Amniotic stem cell (primary cell): Measurements from ENCODE around the gene BLOC1S4.

Experiments used
- DNase-seq: peaks from one replicate; lab custom pipeline; 2025; lab: John Stamatoyannopoulos, UW

The BLOC1S4 gene

DNA sequence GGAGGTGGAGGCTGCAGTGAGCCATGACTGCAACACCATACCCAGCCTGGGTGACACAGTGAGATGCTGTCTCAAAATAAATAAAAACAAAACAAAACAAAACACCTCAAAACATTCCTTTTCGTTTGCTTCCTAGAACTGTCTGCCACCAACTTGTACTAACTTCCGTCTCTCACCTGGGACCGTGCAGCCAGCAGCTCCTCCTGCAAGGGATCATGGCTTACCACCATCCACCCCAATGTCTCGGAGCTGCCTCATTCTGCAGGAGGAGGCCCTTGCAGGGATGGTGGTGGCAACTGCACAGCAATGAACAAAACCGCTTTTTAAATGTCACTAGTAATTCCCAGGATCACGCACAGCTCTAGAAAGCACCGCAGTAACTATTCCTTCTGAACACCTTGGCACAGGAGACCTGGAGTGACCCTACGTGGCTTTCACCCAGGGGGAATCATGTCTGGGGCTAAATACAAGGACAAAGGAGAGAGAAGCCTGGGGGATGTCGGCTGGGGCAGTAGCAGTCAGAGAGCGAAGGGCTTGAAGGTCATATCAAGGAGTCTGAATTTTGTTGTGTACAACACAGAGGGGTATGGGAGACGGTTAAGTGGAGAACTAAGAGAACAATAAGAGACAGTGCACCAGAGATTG is 49.1 kb downstream of the BLOC1S4 start:
- DNase-seq = no peak

DNA sequence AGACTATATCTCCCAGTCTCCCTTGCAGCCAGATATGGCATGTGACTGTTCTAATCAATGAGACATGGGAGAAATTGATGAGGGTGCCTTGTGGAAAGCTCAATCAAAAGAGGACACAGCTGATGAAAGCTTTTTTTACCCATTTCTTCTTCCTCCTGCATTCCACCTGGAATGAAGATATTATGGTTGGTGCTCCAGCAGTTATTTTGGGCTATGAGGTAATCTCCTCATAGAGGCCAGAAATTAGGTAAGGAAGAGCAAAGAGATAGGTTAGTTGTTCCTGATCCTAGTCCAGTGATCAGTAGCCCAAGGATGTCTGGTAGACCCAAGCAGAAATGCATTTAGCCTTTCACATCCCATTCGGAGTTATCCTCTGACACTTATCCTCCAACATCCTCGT is 49.7 kb downstream of the BLOC1S4 start:
- DNase-seq = no peak
